ENCODE data around the gene STMND1. TPM values are rescaled to one million over a fixed set of nuclear protein-coding genes. Genes with fewer than 3 reads are reported as not detected.
A peak's percentile ranks its signal among the peaks of the same experiment; 100 is the strongest.

Gene STMND1
- total and polyA plus RNA-seq, 4 donors, result 0.32 to 1.7 (median 0.46) TPM

DNA sequence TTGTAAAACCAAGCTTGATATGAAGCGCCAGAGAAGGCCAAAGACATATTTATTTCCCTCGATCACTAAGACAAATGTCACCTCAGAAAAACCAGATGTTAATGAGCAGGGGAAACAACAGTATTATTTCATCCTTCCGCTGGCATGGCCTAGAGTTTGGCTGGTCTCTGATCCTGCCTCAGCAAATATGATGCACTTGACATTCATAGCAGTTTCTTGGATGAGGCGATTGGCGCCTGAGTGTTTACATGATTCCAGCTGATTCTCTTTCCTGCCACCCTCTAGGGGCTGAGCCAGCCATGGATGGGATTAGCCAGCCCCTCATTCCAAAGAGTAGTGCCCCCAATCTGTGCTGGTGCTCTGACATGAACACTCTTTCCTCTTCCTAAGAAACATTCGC is 67.9 kb downstream of the STMND1 start:
- Histone ChIP-seq H3K9me3 (ENCODE audit: control insufficient read depth, insufficient read depth, low read length) (no peaks in the 10 kb centered on the region), H3K4me3 (ENCODE audit: low read depth, low read length) (no peak overlapping the region), H3K27me3 (ENCODE audit: control insufficient read depth, insufficient read depth, low read length) (no peaks in the 10 kb centered on the region), H3K4me1 (ENCODE audit: control insufficient read depth, insufficient read depth, low read length) (no peaks in the 10 kb centered on the region), H3K36me3 (ENCODE audit: control insufficient read depth, insufficient read depth, low read length) (no peaks in the 10 kb centered on the region), H3K27ac (ENCODE audit: low read depth, low read length) (no peak overlapping the region)
- DNase-seq (ENCODE audit: low read depth in 4 of 6, low spot score in 6 of 6), result peak in 2 of 6 donors; percentile 18 to 54
- WGBS (ENCODE audit: insufficient coverage), result 94% methylated on average over 3 of the region's 6 CpGs

- Histone ChIP-seq H3K9me3 (ENCODE audit: control insufficient read depth, insufficient read depth, low read length) (no peaks in the 10 kb centered on the region), H3K4me3 (ENCODE audit: low read depth, low read length) (no peak overlapping the region), H3K27ac (ENCODE audit: low read depth, low read length) (no peak overlapping the region), H3K4me1 (ENCODE audit: control insufficient read depth, insufficient read depth, low read length) (no peaks in the 10 kb centered on the region), H3K36me3 (ENCODE audit: control insufficient read depth, insufficient read depth, low read length) (no peaks in the 10 kb centered on the region), H3K27me3 (ENCODE audit: control insufficient read depth, insufficient read depth, low read length) (no peaks in the 10 kb centered on the region)
- DNase-seq (ENCODE audit: low read depth in 4 of 6, low spot score in 6 of 6), result no peak
- WGBS (ENCODE audit: insufficient coverage), result 100% methylated on average over 2 of the region's 4 CpGs
Measured at GRCh38 chr6:17172836-17173470, 71.1 kb downstream of the STMND1 start.

GRCh38 chr6:17178326-17178725 is 76.5 kb downstream of the STMND1 start:
- no peaks in the 10 kb centered on the region for H3K4me1 ChIP-seq (ENCODE audit: control insufficient read depth, insufficient read depth, low read length)
- H3K27me3 ChIP-seq (ENCODE audit: control insufficient read depth, insufficient read depth, low read length), result no peaks in the 10 kb centered on the region
- H3K36me3 ChIP-seq (ENCODE audit: control insufficient read depth, insufficient read depth, low read length), result no peaks in the 10 kb centered on the region
- 33% methylated on average over 1 of the region's 2 CpGs for WGBS (ENCODE audit: insufficient coverage)
- no peaks in the 10 kb centered on the region for H3K9me3 ChIP-seq (ENCODE audit: control insufficient read depth, insufficient read depth, low read length)
- H3K4me3 ChIP-seq (ENCODE audit: low read depth, low read length), result no peak overlapping the region
- peak in 2 of 6 donors; percentile 11 to 59 for DNase-seq (ENCODE audit: low read depth in 4 of 6, low spot score in 6 of 6)
- H3K27ac ChIP-seq (ENCODE audit: low read depth, low read length), result no peak overlapping the region

- H3K4me1 ChIP-seq (ENCODE audit: control insufficient read depth, insufficient read depth, low read length), result no peaks in the 10 kb centered on the region
- WGBS (ENCODE audit: insufficient coverage), result no CpG with 5 or more reads among the region's 1 CpG
- no peaks in the 10 kb centered on the region for H3K36me3 ChIP-seq (ENCODE audit: control insufficient read depth, insufficient read depth, low read length)
- H3K27ac ChIP-seq (ENCODE audit: low read depth, low read length), result no peak overlapping the region
- H3K9me3 ChIP-seq (ENCODE audit: control insufficient read depth, insufficient read depth, low read length), result no peaks in the 10 kb centered on the region
- H3K4me3 ChIP-seq (ENCODE audit: low read depth, low read length), result no peak overlapping the region
- H3K27me3 ChIP-seq (ENCODE audit: control insufficient read depth, insufficient read depth, low read length), result no peaks in the 10 kb centered on the region
- DNase-seq (ENCODE audit: low read depth in 4 of 6, low spot score in 6 of 6), result peak in 2 of 6 donors; percentile 64 to 92
Measured at GRCh38 chr6:17178754-17179529, 77.1 kb downstream of the STMND1 start.

DNA sequence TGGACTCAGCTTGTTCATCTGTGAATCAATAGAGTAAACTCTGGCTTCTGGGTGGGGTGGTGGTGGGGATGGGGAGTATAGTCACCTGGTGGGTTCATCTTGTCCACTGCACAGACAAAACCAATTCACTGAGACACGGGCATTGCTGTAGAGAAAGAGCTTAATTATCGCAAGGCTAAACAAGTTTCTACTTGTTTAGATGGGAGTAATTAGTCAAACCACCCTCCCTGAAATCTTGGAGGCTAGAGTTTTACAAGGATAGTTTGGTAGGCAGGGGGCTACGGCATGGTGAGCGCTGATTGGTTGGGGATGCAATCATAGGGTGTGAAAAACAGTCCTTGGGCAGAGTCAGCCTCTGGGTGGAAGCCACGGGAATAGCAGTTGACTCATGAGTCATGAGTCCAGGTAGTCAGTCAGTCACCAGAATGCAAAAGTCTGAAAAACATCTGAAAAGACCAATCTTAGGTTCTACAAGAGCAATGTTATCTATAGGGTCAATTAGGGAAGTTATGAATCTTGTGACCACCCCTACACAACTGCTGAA is 77.8 kb downstream of the STMND1 start:
- Histone ChIP-seq H3K27me3 (ENCODE audit: control insufficient read depth, insufficient read depth, low read length) (no peaks in the 10 kb centered on the region), H3K4me3 (ENCODE audit: low read depth, low read length) (no peak overlapping the region), H3K4me1 (ENCODE audit: control insufficient read depth, insufficient read depth, low read length) (no peaks in the 10 kb centered on the region), H3K27ac (ENCODE audit: low read depth, low read length) (no peak overlapping the region), H3K36me3 (ENCODE audit: control insufficient read depth, insufficient read depth, low read length) (no peaks in the 10 kb centered on the region), H3K9me3 (ENCODE audit: control insufficient read depth, insufficient read depth, low read length) (no peaks in the 10 kb centered on the region)
- 100% methylated on average over 3 of the region's 5 CpGs for WGBS (ENCODE audit: insufficient coverage)
- no peak for DNase-seq (ENCODE audit: low read depth in 4 of 6, low spot score in 6 of 6)

Other genes with a start within 250 kb of the STMND1 start
- 1 to 10 TPM; 2.9 to 3.5 TPM for gene RBM24, start 179.3 kb downstream of the STMND1 start, total RNA-seq
- 1 to 10 TPM; 2.8 to 2.9 TPM for gene RBM24, start 179.3 kb downstream of the STMND1 start, polyA plus RNA-seq (ENCODE audit: insufficient read length in 2 of 2)